Subcutaneous adipose tissue (tissue), 4 donors: Measurements from ENCODE around the gene TOX2. TPM values are rescaled to one million over a fixed set of nuclear protein-coding genes. Genes with fewer than 3 reads are reported as not detected.

ENCODE experiments used
- total RNA-seq, 4 donors: library from RNA; depleted of rRNA; stranded (reverse); fragments of >200 nt; gene quantifications; one replicate each; pipeline ENCODE4 v1.1.0, GENCODE V29; 2016
- TF ChIP-seq, protein P1 (sequence below): fragments of 450-650 bp; IDR thresholded peaks from one replicate; pipeline ENCODE4 v1.5.1; 2016; ENCODE audit warnings: low read depth, mild to moderate bottlenecking, control low read depth, antibody characterized with exemption, moderate library complexity

The TOX2 gene
- total RNA-seq, 4 donors from 2014 or later: 2.6 to 8.1 (median 3.1) TPM; not detected in 1

DNA sequence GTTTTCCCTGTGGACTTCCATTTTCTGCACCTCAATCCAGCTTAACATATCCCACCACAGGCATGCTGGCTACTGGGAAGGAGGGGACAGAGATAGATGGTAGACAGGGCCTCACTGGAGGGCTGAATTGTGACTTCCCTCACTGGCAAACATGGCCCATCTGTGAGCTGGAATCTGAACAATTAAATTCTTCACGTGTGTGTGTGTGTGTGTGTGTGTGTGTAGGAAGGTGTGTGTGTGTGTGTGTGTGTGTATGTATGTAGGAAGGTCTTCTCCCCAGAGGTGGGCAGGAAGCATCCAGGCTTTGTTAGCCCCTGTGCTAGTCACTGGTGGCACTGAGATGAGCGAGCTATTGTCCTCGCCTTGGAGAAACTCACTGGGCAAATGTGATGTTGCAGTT lies 5.4 kb upstream of the TOX2 start:
- TF ChIP-seq, protein P1, sequence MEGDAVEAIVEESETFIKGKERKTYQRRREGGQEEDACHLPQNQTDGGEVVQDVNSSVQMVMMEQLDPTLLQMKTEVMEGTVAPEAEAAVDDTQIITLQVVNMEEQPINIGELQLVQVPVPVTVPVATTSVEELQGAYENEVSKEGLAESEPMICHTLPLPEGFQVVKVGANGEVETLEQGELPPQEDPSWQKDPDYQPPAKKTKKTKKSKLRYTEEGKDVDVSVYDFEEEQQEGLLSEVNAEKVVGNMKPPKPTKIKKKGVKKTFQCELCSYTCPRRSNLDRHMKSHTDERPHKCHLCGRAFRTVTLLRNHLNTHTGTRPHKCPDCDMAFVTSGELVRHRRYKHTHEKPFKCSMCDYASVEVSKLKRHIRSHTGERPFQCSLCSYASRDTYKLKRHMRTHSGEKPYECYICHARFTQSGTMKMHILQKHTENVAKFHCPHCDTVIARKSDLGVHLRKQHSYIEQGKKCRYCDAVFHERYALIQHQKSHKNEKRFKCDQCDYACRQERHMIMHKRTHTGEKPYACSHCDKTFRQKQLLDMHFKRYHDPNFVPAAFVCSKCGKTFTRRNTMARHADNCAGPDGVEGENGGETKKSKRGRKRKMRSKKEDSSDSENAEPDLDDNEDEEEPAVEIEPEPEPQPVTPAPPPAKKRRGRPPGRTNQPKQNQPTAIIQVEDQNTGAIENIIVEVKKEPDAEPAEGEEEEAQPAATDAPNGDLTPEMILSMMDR: no peak

DNA sequence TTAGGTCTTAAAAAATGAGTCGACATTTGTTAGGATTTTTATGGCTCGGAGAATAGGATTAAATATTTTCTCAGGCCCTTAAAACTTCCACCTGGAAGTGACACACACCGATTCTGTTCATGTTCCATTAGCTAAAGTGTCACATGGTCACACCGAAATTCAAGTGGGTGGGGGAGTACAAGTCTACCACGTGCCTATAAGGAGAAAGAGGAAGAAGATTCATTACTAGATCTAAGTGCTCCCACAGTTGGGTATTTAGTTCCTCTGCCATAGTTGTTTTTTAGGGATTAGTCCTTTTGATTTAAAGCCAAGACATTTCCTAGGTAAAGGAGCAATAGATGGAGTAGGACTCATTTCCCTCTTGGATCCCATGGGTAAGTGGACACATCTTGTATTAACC lies 4.9 kb upstream of the TOX2 start:
- TF ChIP-seq, protein P1: no peak

DNA sequence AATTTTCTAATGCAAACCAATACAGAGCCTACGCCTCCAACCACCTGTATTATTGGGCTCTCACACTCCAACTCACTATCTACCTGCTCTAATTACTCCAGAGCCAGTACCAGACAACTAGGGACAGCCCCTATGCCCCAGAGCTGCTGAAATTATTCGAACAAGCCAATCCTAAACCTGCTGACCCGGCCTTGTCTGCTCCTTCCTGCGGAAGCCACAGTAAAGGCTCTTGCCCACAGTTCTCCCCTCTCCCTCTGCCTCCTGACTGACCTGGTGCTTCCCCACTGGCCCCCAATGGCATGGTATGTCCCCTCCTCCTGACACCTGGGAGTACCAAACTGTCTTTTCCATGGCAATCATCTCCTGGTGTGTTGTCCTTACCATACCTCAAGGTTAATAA lies 4.1 kb upstream of the TOX2 start:
- TF ChIP-seq, protein P1: no peak

DNA sequence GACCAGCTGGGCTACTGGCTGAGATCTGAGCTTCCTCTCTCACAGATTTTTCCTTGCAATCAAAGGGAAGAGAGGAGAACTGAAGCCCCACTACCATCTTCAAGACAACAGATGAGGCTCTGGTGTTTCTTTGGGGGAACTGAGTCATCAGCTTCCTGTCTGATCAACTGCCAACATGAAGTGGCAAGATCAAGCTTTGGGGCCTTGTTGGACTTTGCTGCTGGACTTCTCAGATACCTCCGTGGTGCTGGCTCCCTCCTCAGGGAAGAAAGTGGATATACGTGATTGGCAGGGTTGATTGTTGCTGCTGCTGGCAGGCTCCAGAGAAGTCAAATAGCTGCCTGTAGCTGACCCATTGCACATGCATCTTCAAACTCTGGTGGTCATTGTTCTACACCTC lies 3.6 kb upstream of the TOX2 start:
- TF ChIP-seq, protein P1: no peak

DNA sequence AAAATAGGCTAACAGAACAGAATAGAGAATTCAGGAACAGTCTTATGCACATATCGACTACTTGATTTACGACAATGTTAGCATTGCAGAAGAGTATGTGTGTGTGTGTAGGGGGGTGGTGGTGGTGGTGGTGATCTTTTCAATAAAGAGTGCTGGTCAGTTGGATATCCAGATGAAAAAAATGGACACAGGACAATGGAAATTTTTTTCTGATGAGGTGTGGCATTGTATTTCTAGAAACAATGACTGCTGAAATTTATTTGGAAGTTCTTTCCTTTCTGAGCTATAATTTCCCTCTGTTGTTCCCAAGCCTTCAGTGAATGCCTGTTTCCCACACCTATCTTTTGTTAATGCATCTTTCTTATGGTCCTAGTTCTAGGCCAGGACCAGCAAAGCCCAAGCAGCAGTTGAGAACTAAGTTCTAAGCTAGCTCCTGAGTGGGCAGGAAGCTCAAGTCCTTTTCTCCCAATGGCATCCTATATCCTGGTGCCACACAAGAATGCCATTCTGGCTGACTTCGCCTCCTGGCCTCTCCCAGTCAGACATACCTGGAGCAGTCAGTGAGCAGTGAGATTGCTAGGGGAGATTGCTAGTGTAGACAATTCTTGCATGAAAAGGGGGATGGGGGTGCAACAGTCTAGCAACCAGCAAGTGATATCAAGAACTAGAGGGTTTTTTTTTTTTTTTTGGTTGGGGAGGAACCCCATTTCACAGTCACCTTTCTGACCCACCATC lies 1.2 kb upstream of the TOX2 start:
- TF ChIP-seq, protein P1: no peak

DNA sequence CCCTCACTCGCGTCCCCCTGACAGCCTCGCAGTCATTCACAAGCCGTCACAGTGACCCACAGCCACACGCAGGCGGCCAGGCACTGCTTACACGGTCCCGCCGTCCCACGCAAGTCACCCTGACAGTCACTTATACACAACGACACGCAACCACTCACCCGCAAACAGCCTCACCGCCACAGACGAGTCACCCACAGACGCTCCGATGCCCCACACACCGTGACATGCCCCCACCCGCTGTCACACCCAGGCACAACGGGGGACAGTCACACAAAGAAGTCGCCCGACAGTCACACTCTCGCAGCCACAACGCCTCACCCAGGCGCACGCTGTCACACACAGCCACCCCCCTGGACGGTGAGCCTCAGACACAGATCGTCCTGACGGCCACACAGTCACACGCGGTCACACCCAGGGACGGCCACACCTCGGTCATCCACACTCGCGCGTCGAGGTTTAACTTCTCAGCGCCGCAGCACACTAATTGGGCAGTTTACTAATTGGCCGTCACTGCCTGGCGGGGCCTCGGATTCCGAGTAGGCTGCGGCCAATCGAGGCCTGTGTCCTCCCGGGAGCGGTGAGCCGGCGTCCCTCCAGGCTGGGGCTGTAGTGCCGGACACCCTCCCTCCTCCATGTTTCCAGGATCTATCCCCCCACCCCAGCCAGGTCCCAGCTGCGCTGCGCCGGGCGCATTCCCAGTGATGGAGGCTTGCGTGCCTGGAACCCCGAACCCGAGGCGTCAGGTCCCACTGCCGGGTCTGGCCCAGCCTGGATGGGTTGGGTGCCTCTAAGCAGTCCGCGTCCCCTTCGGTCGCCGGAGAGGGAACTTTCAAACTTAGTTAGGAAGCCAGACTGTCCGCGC lies 790 bp downstream of the TOX2 start:
- TF ChIP-seq, protein P1: no peak
